Smooth muscle cell (in vitro differentiated cells): ENCODE data around the gene ADAM19. TPM values are rescaled to one million over a fixed set of nuclear protein-coding genes. Genes with fewer than 3 reads are reported as not detected.

Source experiments
- DNase-seq: peaks from one replicate; lab custom pipeline; 2025; ENCODE audit not compliant: unreplicated experiment; lab: John Stamatoyannopoulos, UW
- H2AFZ ChIP-seq: fragments of 200-600 bp; sonication (generic); 2 replicates; pipeline ENCODE4 v1.6.0; 2016; ENCODE audit warnings: antibody characterized with exemption, low read depth, mild to moderate bottlenecking
- H3F3A ChIP-seq: fragments of 200-600 bp; sonication (generic); 2 replicates; pipeline ENCODE4 v1.6.0; 2017; ENCODE audit warnings: antibody characterized with exemption, low read depth
- H3K27ac ChIP-seq: fragments of 200-600 bp; sonication (generic); 2 replicates; pipeline ENCODE4 v1.5.1; 2016; ENCODE audit warnings: low read depth, mild to moderate bottlenecking
- H3K27me3 ChIP-seq: fragments of 200-600 bp; sonication (generic); 2 replicates; pipeline ENCODE4 v1.6.1; 2016; ENCODE audit warnings: low read depth, mild to moderate bottlenecking
- H3K36me3 ChIP-seq: fragments of 200-600 bp; sonication (generic); 2 replicates; pipeline ENCODE4 v1.5.1; 2016; ENCODE audit warnings: low read depth
- H3K4me1 ChIP-seq: fragments of 200-600 bp; sonication (generic); 2 replicates; pipeline ENCODE4 v1.5.1; 2016; ENCODE audit warnings: low read depth
- H3K4me2 ChIP-seq: fragments of 200-600 bp; sonication (generic); 2 replicates; pipeline ENCODE4 v1.6.0; 2016; ENCODE audit warnings: mild to moderate bottlenecking
- H3K4me3 ChIP-seq: fragments of 200-600 bp; sonication (generic); 2 replicates; pipeline ENCODE4 v1.5.1; 2016; ENCODE audit warnings: mild to moderate bottlenecking
- H3K79me2 ChIP-seq: fragments of 200-600 bp; sonication (generic); 2 replicates; pipeline ENCODE4 v1.6.0; 2016; ENCODE audit warnings: low read depth, mild to moderate bottlenecking
- H3K9ac ChIP-seq: fragments of 200-600 bp; sonication (generic); 2 replicates; pipeline ENCODE4 v1.6.0; 2016; ENCODE audit warnings: low read depth
- H3K9me3 ChIP-seq: fragments of 200-600 bp; sonication (generic); replicated peaks from 2 replicates; pipeline ENCODE4 v1.5.1; 2016; ENCODE audit warnings: low read depth
- H4K20me1 ChIP-seq: fragments of 200-600 bp; sonication (generic); 2 replicates; pipeline ENCODE4 v1.6.0; 2016; ENCODE audit warnings: low read depth
- CTCF ChIP-seq: fragments of 200-600 bp; sonication (generic); IDR thresholded peaks from 2 replicates; pipeline ENCODE4 v1.5.1; 2017; ENCODE audit warnings: borderline replicate concordance, mild to moderate bottlenecking, antibody characterized with exemption; ENCODE audit not compliant: insufficient read depth, poor library complexity, severe bottlenecking
- WGBS: methylation state at CpG from one replicate; pipeline ENCODE4 v1.1.7; 2016; ENCODE audit warnings: low lambda C conversion rate; 5-methylcytosine and 5-hydroxymethylcytosine counted together
- polyA plus RNA-seq: library from polyadenylated mRNA; unstranded; fragments of >200 nt; fragmentation: Nextera tagmentation; extraction: Ambion mirVana; gene quantifications from 2 replicates; pipeline ENCODE4 v1.2.1, GENCODE V29; 2016
- total RNA-seq: library from RNA; depleted of rRNA; stranded (reverse); fragments of >200 nt; gene quantifications from 2 replicates; pipeline ENCODE4 v1.2.3, GENCODE V29; 2014

The ADAM19 gene
- total and polyA plus RNA-seq, 2 experiments from 2014 or later, result 62.2 to 112 TPM

- TF ChIP-seq CTCF, result no peak
- no peaks in the 10 kb centered on the region for H3K9me3 ChIP-seq
- no peak overlapping the region for H3K27ac ChIP-seq
- no peaks in the 10 kb centered on the region for H3K36me3 ChIP-seq
- H2AFZ ChIP-seq, result no peak overlapping the region
- H3K4me1 ChIP-seq, result peaks cover 8% of the 10 kb centered on the region
- H3K79me2 ChIP-seq, result no peaks in the 10 kb centered on the region
- no peaks in the 10 kb centered on the region for H3F3A ChIP-seq
- H3K4me3 ChIP-seq, result no peak overlapping the region
- DNase-seq, result no peak
- H3K27me3 ChIP-seq, result no peaks in the 10 kb centered on the region
- no peaks in the 10 kb centered on the region for H4K20me1 ChIP-seq
- no peak overlapping the region for H3K4me2 ChIP-seq
- H3K9ac ChIP-seq, result no peak overlapping the region
- WGBS, result 90% methylated on average over 6 of the region's 6 CpGs
Measured at GRCh38 chr5:157593052-157593757, 17.6 kb upstream of the ADAM19 start.

- 88% methylated on average over 3 of the region's 3 CpGs for WGBS
- H3K4me2 ChIP-seq, result peak overlapping the region; percentile 13
- no peak overlapping the region for H3K27ac ChIP-seq
- H3K79me2 ChIP-seq, result no peaks in the 10 kb centered on the region
- no peak overlapping the region for H3K4me3 ChIP-seq
- H3K9ac ChIP-seq, result no peak overlapping the region
- no peaks in the 10 kb centered on the region for H4K20me1 ChIP-seq
- H3K4me1 ChIP-seq, result peaks cover 8% of the 10 kb centered on the region
- no peaks in the 10 kb centered on the region for H3K36me3 ChIP-seq
- H2AFZ ChIP-seq, result no peak overlapping the region
- H3F3A ChIP-seq, result no peaks in the 10 kb centered on the region
- TF ChIP-seq CTCF, result no peak
- H3K27me3 ChIP-seq, result no peaks in the 10 kb centered on the region
- DNase-seq, result no peak
- no peaks in the 10 kb centered on the region for H3K9me3 ChIP-seq
Measured at GRCh38 chr5:157592594-157592993, 17.0 kb upstream of the ADAM19 start.

GRCh38 chr5:157590478-157590877 is 14.9 kb upstream of the ADAM19 start:
- H3K36me3 ChIP-seq, result no peaks in the 10 kb centered on the region
- H3K4me1 ChIP-seq, result peaks cover 8% of the 10 kb centered on the region
- H3K9me3 ChIP-seq, result no peaks in the 10 kb centered on the region
- no peak overlapping the region for H3K27ac ChIP-seq
- no peak overlapping the region for H2AFZ ChIP-seq
- no peaks in the 10 kb centered on the region for H3K79me2 ChIP-seq
- no peaks in the 10 kb centered on the region for H3K27me3 ChIP-seq
- H3K4me3 ChIP-seq, result no peak overlapping the region
- DNase-seq, result no peak
- no peak for TF ChIP-seq CTCF
- H3K4me2 ChIP-seq, result no peak overlapping the region
- H3K9ac ChIP-seq, result no peak overlapping the region
- no peaks in the 10 kb centered on the region for H3F3A ChIP-seq
- no peaks in the 10 kb centered on the region for H4K20me1 ChIP-seq

GRCh38 chr5:157584628-157585027 is 9.1 kb upstream of the ADAM19 start:
- H4K20me1 ChIP-seq, result no peaks in the 10 kb centered on the region
- H3K27me3 ChIP-seq, result no peaks in the 10 kb centered on the region
- no peak overlapping the region for H3K4me3 ChIP-seq
- no peak overlapping the region for H3K9ac ChIP-seq
- H3K4me2 ChIP-seq, result no peak overlapping the region
- DNase-seq, result no peak
- H3F3A ChIP-seq, result no peaks in the 10 kb centered on the region
- H2AFZ ChIP-seq, result no peak overlapping the region
- no peaks in the 10 kb centered on the region for H3K9me3 ChIP-seq
- H3K4me1 ChIP-seq, result no peaks in the 10 kb centered on the region
- 79% methylated on average over 1 of the region's 1 CpG for WGBS
- no peaks in the 10 kb centered on the region for H3K79me2 ChIP-seq
- no peaks in the 10 kb centered on the region for H3K36me3 ChIP-seq
- no peak overlapping the region for H3K27ac ChIP-seq
- TF ChIP-seq CTCF, result no peak
